Measurements from ENCODE around the gene OR10T2.
"Not testable (repeated sequence)": the region's sequence is repeated elsewhere in the genome, so short reads cannot be mapped to it uniquely, and the experiment has no call there.

GRCh38 chr1:158430163-158430562 lies 30.9 kb upstream of the OR10T2 start:
- TF ChIP-seq CEBPB (IDR thresholded peaks at IDR 0.05; ENCODE audit: low read depth, low read length); CTCF (conservative IDR thresholded peaks at IDR 0.05; ENCODE audit: low read depth, low read length); USF2 (IDR thresholded peaks at IDR 0.05; ENCODE audit: low read depth, low read length); RAD21 (IDR thresholded peaks at IDR 0.05; ENCODE audit: low read length); POLR2A (IDR thresholded peaks at IDR 0.05; ENCODE audit: low read depth, low read length); RCOR1 (IDR thresholded peaks at IDR 0.05; ENCODE audit: insufficient replicate concordance, low read length); CHD1 (IDR thresholded peaks at IDR 0.05; ENCODE audit: low read depth, low read length); SMC3 (IDR thresholded peaks at IDR 0.05; ENCODE audit: low read depth, low read length); BHLHE40 (IDR thresholded peaks at IDR 0.05; ENCODE audit: low read depth, low read length): not testable (repeated sequence)

Measured in IMR-90 (cell line).